K562 (cell line): Measurements from ENCODE around the gene C21orf58. TPM values are rescaled to one million over a fixed set of nuclear protein-coding genes. Genes with fewer than 3 reads are reported as not detected.

Source experiments
- ATAC-seq: fragments of 200-7000 bp; cut with Tn5 transposase; 3 replicates; pipeline ENCODE4 v1.9.1; 2020; ENCODE audit warnings: moderate library complexity
- BruUV-seq: library from RNA; stranded (reverse); fragments of 400-500 nt; replicated peaks from 2 replicates; lab custom pipeline; 2021; lab: Mats Ljungman, UMichigan
- CTCF ChIA-PET: fragments of 300-600 bp; formaldehyde crosslinking; extraction: SDS; loops from one replicate; lab custom pipeline; 2021; ENCODE audit warnings: low intra/inter-chr PET ratio; lab: Yijun Ruan, JAX
- POLR2A ChIA-PET: fragments of 300-600, 350-650 bp; sonication (Branson Sonifier 250); formaldehyde crosslinking; extraction: SDS; loops from one replicate; lab custom pipeline; 2021; ENCODE audit warnings: antibody characterized with exemption, inconsistent platforms; lab: Yijun Ruan, JAX
- DNase-seq, 4 experiments: peaks; one replicate each; pipeline versions ENCODE4 v3.0.0 to v3.0.0-alpha.2; 2011 to 2018; ENCODE audit warnings: low spot score in 3 of 4, mixed read lengths in 3 of 4; ENCODE audit errors: extremely low read depth in 1 of 4
- FAIRE-seq: peaks from 2 replicates; lab custom pipeline; 2011; peaks lifted over from hg19 to GRCh38; lab: Jason Lieb, UNC
- H2AFZ ChIP-seq: 2 replicates; pipeline ENCODE4 v1.6.0; 2011; ENCODE audit warnings: low read depth, low read length, control low read depth, inconsistent platforms
- H3K27ac ChIP-seq: fragments of 200-600 bp; 3 replicates; pipeline ENCODE4 v1.8.0; 2011; ENCODE audit warnings: low read depth, mild to moderate bottlenecking, control low read depth, inconsistent platforms, low read length, moderate library complexity, mixed read lengths; ENCODE audit errors: extremely low read depth
- H3K27me3 ChIP-seq, 2 experiments: fragments of 300-600 bp in 1 of 2; 2 replicates in 1 of 2; 3 replicates in 1 of 2; pipeline versions ENCODE4 v1.6.0 to v1.8.0; 2011; ENCODE audit warnings: inconsistent platforms in 2 of 2, low read length in 2 of 2, mild to moderate bottlenecking in 1 of 2, mixed read lengths in 1 of 2, moderate library complexity in 1 of 2; ENCODE audit not compliant: control insufficient read depth in 2 of 2, insufficient read depth in 2 of 2
- H3K36me3 ChIP-seq: fragments of 300-600 bp; 3 replicates; pipeline ENCODE4 v1.8.0; 2011; ENCODE audit warnings: mild to moderate bottlenecking, low read length, inconsistent platforms; ENCODE audit not compliant: control insufficient read depth, insufficient read depth
- H3K4me1 ChIP-seq, 2 experiments: fragments of 200-600 bp in 1 of 2; replicated peaks in 1 of 2; 2 replicates in 1 of 2; 3 replicates in 1 of 2; pipeline versions ENCODE4 v1.5.1 to v1.8.0; 2011; ENCODE audit warnings: inconsistent platforms in 2 of 2, low read length in 2 of 2, mild to moderate bottlenecking in 1 of 2, mixed read lengths in 1 of 2, moderate library complexity in 1 of 2; ENCODE audit not compliant: control insufficient read depth in 2 of 2, insufficient read depth in 2 of 2
- H3K4me2 ChIP-seq: 2 replicates; pipeline ENCODE4 v1.6.1; 2011; ENCODE audit warnings: low read length, control low read depth, inconsistent platforms, mixed read lengths; ENCODE audit not compliant: insufficient read depth
- H3K4me3 ChIP-seq: fragments of 200-600 bp; sonication (generic), shearing (Covaris generic); 2 replicates; pipeline ENCODE4 v1.5.1; 2016; ENCODE audit warnings: control low read depth, inconsistent platforms
- H3K79me2 ChIP-seq: fragments of 200-600 bp; 3 replicates; pipeline ENCODE4 v1.8.0; 2011; ENCODE audit warnings: low read length, inconsistent platforms; ENCODE audit not compliant: control insufficient read depth, insufficient read depth
- H3K9ac ChIP-seq, 2 experiments: 2 replicates each; pipeline versions ENCODE4 v1.6.0 to v1.6.1; 2011; ENCODE audit warnings: low read depth in 2 of 2, low read length in 2 of 2, control low read depth in 1 of 2, inconsistent platforms in 1 of 2, mild to moderate bottlenecking in 1 of 2, mixed read lengths in 1 of 2; ENCODE audit not compliant: insufficient read depth in 1 of 2
- H3K9me1 ChIP-seq: one replicate; pipeline ENCODE4 v1.6.0; 2011; ENCODE audit warnings: inconsistent platforms, mild to moderate bottlenecking, low read length, moderate library complexity; ENCODE audit not compliant: control insufficient read depth, insufficient read depth
- H3K9me3 ChIP-seq: replicated peaks from 2 replicates; pipeline ENCODE4 v1.5.1; 2011; ENCODE audit warnings: low read depth, low read length, inconsistent platforms; ENCODE audit not compliant: control insufficient read depth, insufficient read depth
- H4K20me1 ChIP-seq: replicated peaks from 2 replicates; pipeline ENCODE4 v1.6.1; 2011; ENCODE audit warnings: low read length, inconsistent platforms, mixed read lengths; ENCODE audit not compliant: control insufficient read depth, insufficient read depth
- NR1H2 ChIP-seq: sonication (generic); formaldehyde crosslinking; IDR thresholded peaks from 2 replicates; pipeline ENCODE4 v1.4.0; 2020; ENCODE audit warnings: mild to moderate bottlenecking, missing genetic modification reagents
- POLR2G ChIP-seq: fragments of 200-400 bp; formaldehyde crosslinking; IDR thresholded peaks from 2 replicates; pipeline ENCODE4 v1.6.1; 2017; ENCODE audit warnings: low read depth, mild to moderate bottlenecking, antibody characterized with exemption, low read length, moderate library complexity
- RBM22 ChIP-seq: fragments of 200-400 bp; formaldehyde crosslinking; IDR thresholded peaks from 2 replicates; pipeline ENCODE4 v1.6.1; 2018; ENCODE audit warnings: low read length, low read depth; ENCODE audit not compliant: poor library complexity, severe bottlenecking
- SUPT5H ChIP-seq: fragments of 450-650 bp; IDR thresholded peaks from 2 replicates; pipeline ENCODE4 v1.6.1; 2016
- XRCC5 ChIP-seq: fragments of 200-400 bp; formaldehyde crosslinking; IDR thresholded peaks from 2 replicates; pipeline ENCODE4 v1.6.1; 2017; ENCODE audit warnings: low read depth, mild to moderate bottlenecking, low read length
- ZNF766 ChIP-seq: fragments of 200-800 bp; sonication (Bioruptor generic); conservative IDR thresholded peaks from 2 replicates; pipeline ENCODE4 v1.6.1; 2016; ENCODE audit warnings: missing genetic modification characterization, missing compliant biosample characterization
- WGBS: fragments of 100-300 bp; shearing (Covaris generic); methylation state at CpG from one replicate; pipeline ENCODE4 v1.1.6; 2016; ENCODE audit warnings: low coverage, mixed read lengths; ENCODE audit not compliant: insufficient coverage; ENCODE audit errors: missing lambda C conversion rate; 5-methylcytosine and 5-hydroxymethylcytosine counted together
- in situ Hi-C: fragments of 300-500 bp; cut with MboI; formaldehyde crosslinking; loops from 4 replicates; pipeline ENCODE4 v1.15.0; 2018; ENCODE audit warnings: inconsistent platforms, mixed read lengths
- intact Hi-C: fragments of 100-400 bp; cut with micrococcal nuclease; formaldehyde crosslinking; loops from 2 replicates; pipeline ENCODE4 v1.14.2; 2022
- polyA plus RNA-seq, 8 experiments: library from polyadenylated mRNA; depleted of rRNA in 4 of 8; stranded (reverse) in 5 of 8; unstranded in 3 of 8; fragments of >200 nt; fragmentation: Nextera tagmentation in 2 of 8; fragmentation: Illumina TruSeq in 1 of 8; extraction: Ambion mirVana in 2 of 8; extraction: Trizol in 1 of 8; gene quantifications; 2 replicates each; pipeline versions ENCODE4 v1.2.1 to v1.2.3, GENCODE V29; 2011 to 2014; ENCODE audit warnings: inconsistent platforms in 1 of 8, missing spikeins in 1 of 8
- total RNA-seq, 7 experiments: library from RNA; depleted of rRNA in 6 of 7; stranded (reverse); fragments of >200 nt in 6 of 7; fragmentation: Illumina TruSeq in 2 of 7; extraction: Trizol in 2 of 7; gene quantifications; 2 replicates each; pipeline versions ENCODE4 v1.2.1 to v1.2.3, GENCODE V29; 2011 to 2021; ENCODE audit warnings: low replicate concordance in 1 of 7
- TF ChIP-seq, protein P1 (sequence below): sonication (generic); formaldehyde crosslinking; IDR thresholded peaks from 2 replicates; pipeline ENCODE4 v1.8.0; 2022; ENCODE audit warnings: missing genetic modification reagents, mild to moderate bottlenecking, moderate library complexity, borderline replicate concordance

Gene C21orf58
- total and polyA plus RNA-seq, 9 of the 15 experiments (the other 6 are each of a cell fraction or from before 2014, with no cell fraction given) = 1.2 to 30.5 (median 12.4) TPM

GRCh38 chr21:46255166-46255565 is 68.5 kb downstream of the C21orf58 start (continued):
- TF ChIP-seq NR1H2 (CRISPR knock-in tag) = no peak
- TF ChIP-seq XRCC5 = no peak
- peak; percentile 63 for TF ChIP-seq RBM22
- peak; percentile 54 for TF ChIP-seq POLR2G
- TF ChIP-seq, protein P1, sequence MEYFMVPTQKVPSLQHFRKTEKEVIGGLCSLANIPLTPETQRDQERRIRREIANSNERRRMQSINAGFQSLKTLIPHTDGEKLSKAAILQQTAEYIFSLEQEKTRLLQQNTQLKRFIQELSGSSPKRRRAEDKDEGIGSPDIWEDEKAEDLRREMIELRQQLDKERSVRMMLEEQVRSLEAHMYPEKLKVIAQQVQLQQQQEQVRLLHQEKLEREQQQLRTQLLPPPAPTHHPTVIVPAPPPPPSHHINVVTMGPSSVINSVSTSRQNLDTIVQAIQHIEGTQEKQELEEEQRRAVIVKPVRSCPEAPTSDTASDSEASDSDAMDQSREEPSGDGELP = no peak

DNA sequence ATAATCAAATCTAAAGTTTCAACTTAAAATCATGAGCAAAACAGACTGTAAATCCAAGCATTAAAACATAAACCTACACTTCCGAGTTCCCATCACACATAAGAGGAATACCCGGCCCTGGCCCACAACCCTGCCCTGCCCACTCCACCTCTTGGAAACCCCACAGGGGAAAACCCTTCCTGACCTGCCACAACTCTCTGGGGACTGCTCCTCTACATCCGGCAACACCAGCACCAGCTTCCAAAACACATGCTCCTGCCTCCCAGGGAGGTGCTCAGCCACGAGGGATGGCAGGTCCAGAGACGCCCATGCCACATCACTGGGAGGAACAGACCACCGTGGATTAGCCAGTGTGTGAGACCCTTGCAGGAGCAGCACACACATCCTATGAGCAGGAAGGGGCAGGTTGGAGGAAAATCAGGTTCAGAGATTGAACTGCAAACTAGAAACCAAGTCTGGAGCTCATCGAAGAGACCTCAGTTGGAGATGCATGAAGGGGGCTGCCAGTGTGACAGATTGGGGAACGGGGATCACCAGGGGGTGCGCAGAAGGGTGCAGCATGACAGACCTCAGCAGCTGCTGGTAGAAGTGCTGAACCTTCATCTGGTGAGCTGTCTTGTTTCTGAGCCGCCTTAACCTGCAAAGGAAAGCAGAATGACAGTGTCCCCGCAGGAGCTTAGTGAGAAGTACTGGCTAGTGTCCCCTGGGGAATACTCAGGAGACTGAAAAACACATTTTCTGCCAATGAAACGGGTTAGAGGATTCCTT is 69.3 kb downstream of the C21orf58 start:
- Histone ChIP-seq H2AFZ (no peak overlapping the region), H4K20me1 (no peaks in the 10 kb centered on the region), H3K4me3 (no peak overlapping the region), H3K9me1 (no peaks in the 10 kb centered on the region), H3K9ac (peak overlapping the region in 1 of 2 experiments; percentile 68; a peak in 1 of 4 replicates), H3K27me3 (no peaks in the 10 kb centered on the region), H3K79me2 (no peaks in the 10 kb centered on the region), H3K36me3 (peaks cover 95% of the 10 kb centered on the region), H3K9me3 (no peaks in the 10 kb centered on the region), H3K4me1 (peaks cover 5 to 11% of the 10 kb centered on the region in 2 experiments; a peak in 3 of 5 replicates), H3K4me2 (no peak overlapping the region), H3K27ac (peak overlapping the region; percentile 64; the same call in 2 of the 3 replicates)
- ATAC-seq (no peak), FAIRE-seq (no peak), DNase-seq (no peak)
- TF ChIP-seq ZNF766 (CRISPR knock-in tag) (0 out of 2 replicates have a peak, but pooled peaks have one; percentile 10), SUPT5H (no peak)
- in situ Hi-C loops (no loop called here), intact Hi-C loops (no loop called here)
- no TSS peak for BruUV-seq
- 94% methylated on average over 12 of the region's 12 CpGs for WGBS
- CTCF ChIA-PET = interaction anchor here (0.6 kb wide), 1 partner anchor 17 kb away, joined by 6 read pairs; no protein-coding TSS in a partner anchor
- POLR2A ChIA-PET = interaction anchor here (0.7 to 3.0 kb wide), 8 partner anchors 10 to 50 kb away, joined by 3 to 13 read pairs (median 7); no protein-coding TSS in a partner anchor
